ENCODE data around the gene ABCF2. TPM values are rescaled to one million over a fixed set of nuclear protein-coding genes. Genes with fewer than 3 reads are reported as not detected.
A peak's percentile ranks its signal among the peaks of the same experiment; 100 is the strongest.

The ABCF2 gene
- total and polyA plus RNA-seq, 10 of the 15 experiments (the other 5 are each of a cell fraction or from before 2014, with no cell fraction given) = 29.3 to 76.3 (median 57.1) TPM

GRCh38 chr7:151238190-151238810 is 11.3 kb upstream of the ABCF2 start (continued):
- no peak for TF ChIP-seq IKZF2 (IDR thresholded peaks at IDR 0.05)
- no peak for TF ChIP-seq ZSCAN29 (IDR thresholded peaks at IDR 0.05)
- no peak for TF ChIP-seq CEBPB (IDR thresholded peaks at IDR 0.05; ENCODE audit: borderline replicate concordance in 1 of 2, low read depth in 2 of 2, low read length in 2 of 2)

- no peak for FAIRE-seq
- in situ Hi-C loops (cut with MboI) = no loop called here
- ChIA-PET SMC1A (ENCODE audit: uncharacterized antibody, unreplicated experiment) (interaction anchor here (0.5 kb wide), 1 partner anchor 512 kb away, joined by 3 read pairs; no protein-coding TSS in a partner anchor), CTCF (interaction anchor here (0.6 to 1.7 kb wide), 5 partner anchors 8 to 113 kb away, joined by 3 to 8 read pairs (median 5); partner anchors contain the start of gene ABCF2), RAD21 (ENCODE audit: unreplicated experiment) (no interaction called here), POLR2A (no interaction called here)
- no peaks in the 10 kb centered on the region for H4K20me1 ChIP-seq (ENCODE audit: control insufficient read depth, insufficient read depth)
- H3K4me3 ChIP-seq = no peak overlapping the region
- TF ChIP-seq FOXK2 (IDR thresholded peaks at IDR 0.05) = no peak
- 0 out of 2 replicates have a peak, but pooled peaks have one; percentile 36 for TF ChIP-seq POLR2A (IDR thresholded peaks at IDR 0.05; ENCODE audit: low read depth, low read length)
- 95% methylated on average over 44 of the region's 44 CpGs for WGBS (ENCODE audit: insufficient coverage, insufficient replicate concordance, low lambda C conversion rate, missing lambda C conversion rate)
- no peak for ATAC-seq
- no peak overlapping the region for H3K4me2 ChIP-seq (ENCODE audit: control insufficient read depth, insufficient read depth)
- H3K79me2 ChIP-seq (ENCODE audit: control insufficient read depth, insufficient read depth, low read length) = peaks cover 29% of the 10 kb centered on the region
- no peak for DNase-seq (ENCODE audit: low read depth, low spot score)
- H3K27me3 ChIP-seq (replicated peaks in 1 of 2; ENCODE audit: control insufficient read depth in 2 of 2, insufficient read depth in 2 of 2, low read length in 1 of 2) = no peaks in the 10 kb centered on the region
- intact Hi-C loops (cut with micrococcal nuclease; ENCODE audit: unreplicated experiment) = no loop called here
- no peak overlapping the region for H3K27ac ChIP-seq (ENCODE audit: control insufficient read depth, insufficient read depth)
- no peaks in the 10 kb centered on the region for H3K9me3 ChIP-seq (replicated peaks; ENCODE audit: control insufficient read depth, insufficient read depth, low read length)
- H3K4me1 ChIP-seq (ENCODE audit: control insufficient read depth, insufficient read depth, low read length) = peaks cover 5% of the 10 kb centered on the region
- no peak overlapping the region for H2AFZ ChIP-seq (ENCODE audit: control insufficient read depth, low read depth, low read length)
- BruUV-seq (replicated peaks) = no TSS peak
- H3K9ac ChIP-seq (ENCODE audit: control insufficient read depth, insufficient read depth, low read length) = no peak overlapping the region
- peaks cover 0 to 13% of the 10 kb centered on the region in 2 experiments; a peak in 3 of 4 replicates for H3K36me3 ChIP-seq (ENCODE audit: control insufficient read depth in 2 of 2, insufficient read depth in 2 of 2, low read length in 1 of 2)
Measured at GRCh38 chr7:151237244-151238189, 10.5 kb upstream of the ABCF2 start.
